ENCODE measurements around the gene ACO1.

Gene ACO1

GRCh38 chr9:32347571-32347970, 36.9 kb upstream of the ACO1 start:
- TF ChIP-seq EZH2phosphoT487 (IDR thresholded peaks at IDR 0.05; ENCODE audit: borderline replicate concordance) (no peak), CTCF (conservative IDR thresholded peaks at IDR 0.05; ENCODE audit: low read length) (no peak)
- no peaks in the 10 kb centered on the region for H3K36me3 ChIP-seq (ENCODE audit: insufficient read depth, low read length)
- H3K9ac ChIP-seq (ENCODE audit: low read depth, low read length, poor library complexity, severe bottlenecking): no peak overlapping the region
- no peaks in the 10 kb centered on the region for H3K9me3 ChIP-seq (ENCODE audit: insufficient read depth, low read depth, low read length)
- H3K4me1 ChIP-seq (ENCODE audit: insufficient read depth, low read length, poor library complexity, severe bottlenecking): peaks cover 27% of the 10 kb centered on the region
- no peaks in the 10 kb centered on the region for H3K9me2 ChIP-seq (replicated peaks; ENCODE audit: low read depth, low read length)
- no peaks in the 10 kb centered on the region for H3F3A ChIP-seq (ENCODE audit: low read depth)
- no peak overlapping the region for H3K4me2 ChIP-seq (ENCODE audit: low read depth, low read length, poor library complexity, severe bottlenecking)
- H3K27me3 ChIP-seq (ENCODE audit: insufficient read depth, low read length, poor library complexity, severe bottlenecking): no peaks in the 10 kb centered on the region
- no peaks in the 10 kb centered on the region for H4K20me1 ChIP-seq (ENCODE audit: insufficient read depth, low read length, poor library complexity, severe bottlenecking)
- H2AFZ ChIP-seq (ENCODE audit: low read length): no peak overlapping the region
- no peak overlapping the region for H3K4me3 ChIP-seq (ENCODE audit: low read length, poor library complexity, severe bottlenecking)
- H3K79me2 ChIP-seq (ENCODE audit: insufficient read depth, low read length): no peaks in the 10 kb centered on the region

GRCh38 chr9:32348106-32348695, 36.2 kb upstream of the ACO1 start:
- Histone ChIP-seq H3K4me2 (ENCODE audit: low read depth, low read length, poor library complexity, severe bottlenecking) (no peak overlapping the region), H3F3A (ENCODE audit: low read depth) (no peaks in the 10 kb centered on the region)
- no peak for TF ChIP-seq EZH2phosphoT487 (IDR thresholded peaks at IDR 0.05; ENCODE audit: borderline replicate concordance)
- TF ChIP-seq CTCF (conservative IDR thresholded peaks at IDR 0.05; ENCODE audit: low read length): no peak

GRCh38 chr9:32349013-32349412, 35.4 kb upstream of the ACO1 start:
- no peak overlapping the region for H2AFZ ChIP-seq (ENCODE audit: low read length)
- H3K36me3 ChIP-seq (ENCODE audit: insufficient read depth, low read length): no peaks in the 10 kb centered on the region
- no peak overlapping the region for H3K4me2 ChIP-seq (ENCODE audit: low read depth, low read length, poor library complexity, severe bottlenecking)
- H3K4me1 ChIP-seq (ENCODE audit: insufficient read depth, low read length, poor library complexity, severe bottlenecking): peaks cover 24% of the 10 kb centered on the region
- H3K27me3 ChIP-seq (ENCODE audit: insufficient read depth, low read length, poor library complexity, severe bottlenecking): no peaks in the 10 kb centered on the region
- H3K9ac ChIP-seq (ENCODE audit: low read depth, low read length, poor library complexity, severe bottlenecking): no peak overlapping the region
- no peaks in the 10 kb centered on the region for H3K9me2 ChIP-seq (replicated peaks; ENCODE audit: low read depth, low read length)
- H3K9me3 ChIP-seq (ENCODE audit: insufficient read depth, low read depth, low read length): no peaks in the 10 kb centered on the region
- no peaks in the 10 kb centered on the region for H4K20me1 ChIP-seq (ENCODE audit: insufficient read depth, low read length, poor library complexity, severe bottlenecking)
- H3K79me2 ChIP-seq (ENCODE audit: insufficient read depth, low read length): no peaks in the 10 kb centered on the region
- TF ChIP-seq EZH2phosphoT487 (IDR thresholded peaks at IDR 0.05; ENCODE audit: borderline replicate concordance): no peak
- TF ChIP-seq CTCF (conservative IDR thresholded peaks at IDR 0.05; ENCODE audit: low read length): no peak
- H3F3A ChIP-seq (ENCODE audit: low read depth): no peaks in the 10 kb centered on the region
- H3K4me3 ChIP-seq (ENCODE audit: low read length, poor library complexity, severe bottlenecking): no peak overlapping the region

More at GRCh38 chr9:32348106-32348695, 36.2 kb upstream of the ACO1 start:
- Histone ChIP-seq H3K9me2 (replicated peaks; ENCODE audit: low read depth, low read length) (no peaks in the 10 kb centered on the region), H3K27me3 (ENCODE audit: insufficient read depth, low read length, poor library complexity, severe bottlenecking) (no peaks in the 10 kb centered on the region), H3K79me2 (ENCODE audit: insufficient read depth, low read length) (no peaks in the 10 kb centered on the region), H3K9me3 (ENCODE audit: insufficient read depth, low read depth, low read length) (no peaks in the 10 kb centered on the region), H3K4me1 (ENCODE audit: insufficient read depth, low read length, poor library complexity, severe bottlenecking) (peaks cover 27% of the 10 kb centered on the region), H4K20me1 (ENCODE audit: insufficient read depth, low read length, poor library complexity, severe bottlenecking) (no peaks in the 10 kb centered on the region), H2AFZ (ENCODE audit: low read length) (no peak overlapping the region), H3K9ac (ENCODE audit: low read depth, low read length, poor library complexity, severe bottlenecking) (no peak overlapping the region), H3K36me3 (ENCODE audit: insufficient read depth, low read length) (no peaks in the 10 kb centered on the region), H3K4me3 (ENCODE audit: low read length, poor library complexity, severe bottlenecking) (no peak overlapping the region)

Measured in Loucy (cell line).